IPS-NIHi7 (cell line): Measurements from ENCODE around the gene SPTSSA.

Experiments
- DNase-seq: peaks from one replicate; pipeline ENCODE4 v3.0.0; 2012; ENCODE audit warnings: mixed read lengths; ENCODE audit errors: extremely low spot score

Gene SPTSSA

GRCh38 chr14:34472706-34473279, 10.8 kb upstream of the SPTSSA start:
- no peak for DNase-seq

- no peak for DNase-seq
Observed at GRCh38 chr14:34470319-34470718, 8.3 kb upstream of the SPTSSA start.

- DNase-seq, result no peak
Observed at GRCh38 chr14:34466691-34467090, 4.7 kb upstream of the SPTSSA start.

- DNase-seq, result no peak
Observed at GRCh38 chr14:34465069-34465859, 3.2 kb upstream of the SPTSSA start.

GRCh38 chr14:34463598-34463961, 1.5 kb upstream of the SPTSSA start:
- DNase-seq, result no peak

GRCh38 chr14:34461334-34462131, 507 bp downstream of the SPTSSA start:
- DNase-seq, result peak; percentile 61

- no peak for DNase-seq
Observed at GRCh38 chr14:34460841-34461240, 1.2 kb downstream of the SPTSSA start.

GRCh38 chr14:34460295-34460694, 1.7 kb downstream of the SPTSSA start:
- DNase-seq, result no peak

- DNase-seq, result no peak
Observed at GRCh38 chr14:34457186-34457585, 4.9 kb downstream of the SPTSSA start.

- DNase-seq, result no peak
Observed at GRCh38 chr14:34453226-34453625, 8.8 kb downstream of the SPTSSA start.

GRCh38 chr14:34452258-34452822, 9.7 kb downstream of the SPTSSA start:
- DNase-seq, result no peak

GRCh38 chr14:34450958-34451357, 11.1 kb downstream of the SPTSSA start:
- no peak for DNase-seq

GRCh38 chr14:34450542-34450915, 11.5 kb downstream of the SPTSSA start:
- DNase-seq, result no peak

GRCh38 chr14:34449819-34450541, 12.1 kb downstream of the SPTSSA start:
- no peak for DNase-seq

GRCh38 chr14:34439090-34439489, 22.9 kb downstream of the SPTSSA start:
- peak; percentile 43 for DNase-seq

- DNase-seq, result no peak
Observed at GRCh38 chr14:34438438-34438837, 23.6 kb downstream of the SPTSSA start.

GRCh38 chr14:34437729-34438080, 24.3 kb downstream of the SPTSSA start:
- no peak for DNase-seq

- DNase-seq, result no peak
Observed at GRCh38 chr14:34436960-34437728, 24.9 kb downstream of the SPTSSA start.

- no peak for DNase-seq
Observed at GRCh38 chr14:34436118-34436905, 25.7 kb downstream of the SPTSSA start.

GRCh38 chr14:34433957-34434356, 28.1 kb downstream of the SPTSSA start:
- DNase-seq, result no peak
